ENCODE results near the gene SCAMP1. TPM values are rescaled to one million over a fixed set of nuclear protein-coding genes. Genes with fewer than 3 reads are reported as not detected.

The SCAMP1 gene
- total and polyA plus RNA-seq, 2 of the 13 experiments (the other 11 are each of a cell fraction or from before 2014, with no cell fraction given) = 18.2 to 33.7 TPM

- TF ChIP-seq, protein P1, sequence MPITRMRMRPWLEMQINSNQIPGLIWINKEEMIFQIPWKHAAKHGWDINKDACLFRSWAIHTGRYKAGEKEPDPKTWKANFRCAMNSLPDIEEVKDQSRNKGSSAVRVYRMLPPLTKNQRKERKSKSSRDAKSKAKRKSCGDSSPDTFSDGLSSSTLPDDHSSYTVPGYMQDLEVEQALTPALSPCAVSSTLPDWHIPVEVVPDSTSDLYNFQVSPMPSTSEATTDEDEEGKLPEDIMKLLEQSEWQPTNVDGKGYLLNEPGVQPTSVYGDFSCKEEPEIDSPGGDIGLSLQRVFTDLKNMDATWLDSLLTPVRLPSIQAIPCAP (CRISPR knock-in tag; IDR thresholded peaks at IDR 0.05; ENCODE audit: low read depth) = peak; percentile 86; the same call in 1 of the 2 replicates
- TF ChIP-seq DMAP1 (CRISPR knock-in tag; IDR thresholded peaks at IDR 0.05) = no peak; the same call in 1 of the 2 replicates
- TF ChIP-seq MIXL1 (CRISPR knock-in tag; IDR thresholded peaks at IDR 0.05) = 0 out of 2 replicates have a peak, but pooled peaks have one; percentile 10
- TF ChIP-seq ARID2 (CRISPR knock-in tag; IDR thresholded peaks at IDR 0.05; ENCODE audit: borderline replicate concordance) = peak; percentile 34; the same call in 1 of the 2 replicates
- TF ChIP-seq ASH2L (IDR thresholded peaks at IDR 0.05; ENCODE audit: insufficient read length, low read depth, low read length) = peak; percentile 92
- peak; percentile 31; the same call in 1 of the 2 replicates for TF ChIP-seq BORCS8-MEF2B (CRISPR knock-in tag; IDR thresholded peaks at IDR 0.05)
- peak; percentile 67 for TF ChIP-seq SALL2 (CRISPR knock-in tag; IDR thresholded peaks at IDR 0.05)
- 0 out of 2 replicates have a peak, but pooled peaks have one; percentile 8 for TF ChIP-seq TGIF2 (CRISPR knock-in tag; IDR thresholded peaks at IDR 0.05)
- TF ChIP-seq HBP1 (CRISPR knock-in tag; IDR thresholded peaks at IDR 0.05; ENCODE audit: low read depth) = peak; percentile 80; the same call in 1 of the 2 replicates
- no peak for TF ChIP-seq ZNF260 (CRISPR knock-in tag; IDR thresholded peaks at IDR 0.05; ENCODE audit: borderline replicate concordance, low read depth)
- TF ChIP-seq, protein P2, sequence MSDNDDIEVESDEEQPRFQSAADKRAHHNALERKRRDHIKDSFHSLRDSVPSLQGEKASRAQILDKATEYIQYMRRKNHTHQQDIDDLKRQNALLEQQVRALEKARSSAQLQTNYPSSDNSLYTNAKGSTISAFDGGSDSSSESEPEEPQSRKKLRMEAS (IDR thresholded peaks at IDR 0.05) = peak; percentile 83
- TF ChIP-seq RBAK (CRISPR knock-in tag; IDR thresholded peaks at IDR 0.05) = no peak
- TF ChIP-seq ZNF224 (CRISPR knock-in tag; IDR thresholded peaks at IDR 0.05) = no peak; the same call in 1 of the 2 replicates
- TF ChIP-seq AKNA (CRISPR knock-in tag; IDR thresholded peaks at IDR 0.05; ENCODE audit: borderline replicate concordance) = 0 out of 2 replicates have a peak, but pooled peaks have one; percentile 36
- TF ChIP-seq CBFB (CRISPR knock-in tag; IDR thresholded peaks at IDR 0.05) = no peak
- TF ChIP-seq ZNF354B (CRISPR knock-in tag; IDR thresholded peaks at IDR 0.05) = no peak
- no peak for TF ChIP-seq GATA4 (IDR thresholded peaks at IDR 0.05; ENCODE audit: borderline replicate concordance, low read depth)
- peak; percentile 19; the same call in 1 of the 2 replicates for TF ChIP-seq BRCA1 (CRISPR knock-in tag; IDR thresholded peaks at IDR 0.05)
- no peak for TF ChIP-seq KLF15 (CRISPR knock-in tag; IDR thresholded peaks at IDR 0.05; ENCODE audit: borderline replicate concordance)
- TF ChIP-seq ZNF513 (CRISPR knock-in tag; conservative IDR thresholded peaks at IDR 0.05) = no peak
- TF ChIP-seq ZNF772 (CRISPR knock-in tag; IDR thresholded peaks at IDR 0.05) = peak; percentile 65
These were observed at the start of gene SCAMP1 (continued) for GRCh38 chr5:78359831-78360673.

Data from HepG2 (cell line).